ENCODE results near the gene KTN1. TPM values are rescaled to one million over a fixed set of nuclear protein-coding genes. Genes with fewer than 3 reads are reported as not detected.

Gene KTN1
- total RNA-seq (2014; rRNA removed; shearing (Covaris generic)): 116 and 119 TPM in 2 replicates
- polyA plus RNA-seq (2016; fragmentation: Nextera tagmentation; extraction: Ambion mirVana): 204 and 225 TPM in 2 replicates

DNA sequence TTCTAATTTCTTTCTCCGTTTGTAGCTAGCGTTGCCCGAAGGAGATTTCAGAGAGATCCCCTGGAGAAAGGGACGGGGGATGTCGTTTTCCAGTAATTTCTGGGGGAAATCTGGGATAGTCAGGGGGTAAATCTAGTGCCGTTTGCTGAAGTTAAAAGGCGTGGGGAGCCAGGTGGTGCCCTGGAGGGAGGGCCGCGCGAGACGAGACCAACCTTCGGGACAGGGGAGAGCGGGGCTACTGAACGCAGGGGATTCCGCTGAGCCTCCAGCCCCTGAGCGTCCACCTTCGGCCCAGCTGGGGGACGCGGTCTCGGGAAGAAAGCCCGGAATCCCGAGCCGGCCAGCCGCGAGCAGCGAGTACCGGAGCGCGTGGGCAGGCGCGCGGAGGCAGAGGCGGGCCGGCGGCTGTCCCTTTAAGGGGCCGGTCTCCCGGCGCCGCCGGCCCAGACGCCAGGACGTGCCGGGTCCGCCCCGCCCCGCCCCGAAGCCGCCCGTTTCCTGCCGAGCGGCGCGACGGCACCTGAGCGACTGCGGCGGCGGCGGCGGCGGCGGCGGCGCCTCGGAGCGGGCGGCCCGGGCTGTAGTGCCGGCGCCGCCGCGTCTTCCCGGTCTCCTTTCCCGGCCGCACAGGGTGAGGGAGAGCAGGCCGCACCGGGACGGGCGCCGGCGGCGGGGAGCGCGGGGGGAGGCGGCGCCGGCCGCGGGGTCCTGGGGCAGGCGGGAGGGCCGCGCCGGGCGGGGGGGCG, at the start of gene KTN1:
TSS of gene KTN1 (plus strand) at position 484 of the 746 bp plus-strand sequence. CDS start 31,842 bp downstream, outside the sequence.
- H3K4me1 ChIP-seq (ENCODE audit: insufficient read depth): peaks cover 45% of the 10 kb centered on the region
- DNase-seq: peak; percentile 93
- H3K9me3 ChIP-seq (ENCODE audit: low read depth): no peaks in the 10 kb centered on the region
- peak within 1 kb of the TSS; percentile 92 for H3K4me3 ChIP-seq
- in situ Hi-C loops (cut with MboI): no loop called here
- H3K9me2 ChIP-seq (ENCODE audit: insufficient read depth): no peaks in the 10 kb centered on the region
- 2 to 3% methylated on average over 26 to 45 of the region's 96 CpGs for WGBS, 2 experiments (ENCODE audit: low coverage in 1 of 2, low lambda C conversion rate in 2 of 2, missing lambda C conversion rate in 2 of 2)
- H3K27ac ChIP-seq: peak within 1 kb of the TSS; percentile 75
- H3K27me3 ChIP-seq (replicated peaks; ENCODE audit: insufficient read depth): no peaks in the 10 kb centered on the region
- peak within 1 kb of the TSS; percentile 84 for H3K9ac ChIP-seq
- peaks cover 14% of the 10 kb centered on the region for H3F3A ChIP-seq (ENCODE audit: insufficient read depth)
- H3K79me2 ChIP-seq (ENCODE audit: insufficient read depth): peaks cover 45% of the 10 kb centered on the region
- no peak for TF ChIP-seq EZH2phosphoT487 (IDR thresholded peaks at IDR 0.05; ENCODE audit: insufficient read depth, low read depth)
- TF ChIP-seq EZH2 (IDR thresholded peaks at IDR 0.05; ENCODE audit: insufficient read depth, poor library complexity, severe bottlenecking): no peak
- peaks cover 5% of the 10 kb centered on the region; the same call in 1 of the 2 replicates for H4K20me1 ChIP-seq (ENCODE audit: insufficient read depth)
- H3K36me3 ChIP-seq (ENCODE audit: low read depth): no peaks in the 10 kb centered on the region
- peak within 1 kb of the TSS; percentile 94 for H2AFZ ChIP-seq
- H3K4me2 ChIP-seq (ENCODE audit: unreplicated experiment): peak within 1 kb of the TSS; percentile 91

GRCh38 chr14:55530464-55530863, 49.5 kb upstream of the KTN1 start:
- H4K20me1 ChIP-seq (ENCODE audit: insufficient read depth): no peaks in the 10 kb centered on the region
- no peak for DNase-seq
- no peaks in the 10 kb centered on the region for H3K9me2 ChIP-seq (ENCODE audit: insufficient read depth)
- H3K27me3 ChIP-seq (replicated peaks; ENCODE audit: insufficient read depth): no peaks in the 10 kb centered on the region
- no peaks in the 10 kb centered on the region for H3K4me1 ChIP-seq (ENCODE audit: insufficient read depth)
- no peak overlapping the region for H3K9ac ChIP-seq
- 86 to 88% methylated on average over 3 of the region's 3 CpGs for WGBS, 2 experiments (ENCODE audit: low coverage in 1 of 2, low lambda C conversion rate in 2 of 2, missing lambda C conversion rate in 2 of 2)
- no peaks in the 10 kb centered on the region for H3K79me2 ChIP-seq (ENCODE audit: insufficient read depth)
- no peak overlapping the region for H2AFZ ChIP-seq
- H3K4me3 ChIP-seq: no peak overlapping the region
- no peaks in the 10 kb centered on the region for H3F3A ChIP-seq (ENCODE audit: insufficient read depth)
- in situ Hi-C loops (cut with MboI): no loop called here
- no peak overlapping the region for H3K4me2 ChIP-seq (ENCODE audit: unreplicated experiment)
- no peaks in the 10 kb centered on the region for H3K36me3 ChIP-seq (ENCODE audit: low read depth)
- no peak overlapping the region for H3K27ac ChIP-seq
- TF ChIP-seq EZH2 (IDR thresholded peaks at IDR 0.05; ENCODE audit: insufficient read depth, poor library complexity, severe bottlenecking): no peak
- no peak for TF ChIP-seq EZH2phosphoT487 (IDR thresholded peaks at IDR 0.05; ENCODE audit: insufficient read depth, low read depth)
- no peaks in the 10 kb centered on the region for H3K9me3 ChIP-seq (ENCODE audit: low read depth)

DNA sequence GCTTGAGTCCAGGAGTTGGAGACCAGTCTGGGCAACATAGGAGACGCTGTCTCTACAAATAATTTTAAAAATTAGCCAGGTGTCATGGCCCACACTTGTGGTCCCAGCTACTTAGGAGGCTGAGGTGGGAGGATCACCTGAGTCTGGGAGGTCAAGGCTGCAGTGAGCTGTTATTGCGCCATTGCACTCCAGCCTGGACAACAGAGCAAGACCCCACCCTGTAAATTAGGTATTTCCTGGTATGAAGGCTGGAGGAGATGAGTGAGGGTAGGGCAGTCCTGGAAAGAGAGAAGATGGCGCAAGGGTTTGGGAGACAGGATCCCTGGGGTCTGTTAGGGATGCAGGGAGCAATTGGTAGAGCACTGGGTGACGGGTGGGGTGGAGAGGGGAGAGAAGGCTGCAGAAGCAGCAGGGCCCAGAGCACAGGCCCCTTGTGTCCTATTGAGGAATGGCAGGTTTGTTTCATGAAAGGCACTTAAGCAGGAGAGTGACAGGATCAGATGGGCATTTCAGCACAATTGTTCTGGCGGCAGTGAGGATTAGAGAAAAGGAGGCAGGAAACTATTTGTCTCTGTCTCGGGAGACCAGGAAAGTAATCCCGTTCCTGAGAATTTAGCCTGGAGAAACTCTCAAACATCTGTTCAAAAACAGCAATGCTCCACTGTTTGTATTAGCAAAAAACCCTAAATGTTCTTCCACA, 47.2 kb upstream of the KTN1 start:
- Histone ChIP-seq H3K4me2 (ENCODE audit: unreplicated experiment) (no peak overlapping the region), H3K9ac (no peak overlapping the region), H3K4me1 (ENCODE audit: insufficient read depth) (no peaks in the 10 kb centered on the region), H4K20me1 (ENCODE audit: insufficient read depth) (no peaks in the 10 kb centered on the region), H3F3A (ENCODE audit: insufficient read depth) (no peaks in the 10 kb centered on the region), H3K27me3 (replicated peaks; ENCODE audit: insufficient read depth) (no peaks in the 10 kb centered on the region), H3K4me3 (no peak overlapping the region), H3K9me2 (ENCODE audit: insufficient read depth) (no peaks in the 10 kb centered on the region), H3K9me3 (ENCODE audit: low read depth) (no peaks in the 10 kb centered on the region), H3K36me3 (ENCODE audit: low read depth) (no peaks in the 10 kb centered on the region), H3K79me2 (ENCODE audit: insufficient read depth) (no peaks in the 10 kb centered on the region), H3K27ac (no peak overlapping the region), H2AFZ (no peak overlapping the region)
- no peak for DNase-seq
- 69 to 73% methylated on average over 7 of the region's 7 CpGs for WGBS, 2 experiments (ENCODE audit: low coverage in 1 of 2, low lambda C conversion rate in 2 of 2, missing lambda C conversion rate in 2 of 2)
- in situ Hi-C loops (cut with MboI): no loop called here
- no peak for TF ChIP-seq EZH2phosphoT487 (IDR thresholded peaks at IDR 0.05; ENCODE audit: insufficient read depth, low read depth)
- no peak for TF ChIP-seq EZH2 (IDR thresholded peaks at IDR 0.05; ENCODE audit: insufficient read depth, poor library complexity, severe bottlenecking)

DNA sequence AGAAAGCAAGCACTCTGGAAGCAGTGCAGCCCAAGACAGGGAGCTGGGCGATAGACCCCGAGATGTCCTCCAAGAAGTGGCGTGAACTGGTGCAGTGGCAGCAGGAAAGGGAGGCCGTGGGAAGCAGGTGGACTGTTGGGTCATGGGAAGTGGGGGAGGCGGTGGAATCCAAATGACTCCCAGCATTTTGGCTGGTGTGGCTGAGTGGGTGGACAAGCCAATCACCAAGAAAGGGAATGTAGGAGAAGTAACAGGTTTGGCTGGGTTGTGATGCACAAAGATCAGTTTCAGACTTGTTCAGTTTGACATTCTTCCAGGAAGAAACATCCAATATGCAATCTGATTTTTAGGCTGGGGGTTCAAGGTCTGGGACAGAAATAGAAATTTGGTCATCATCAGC, 46.0 kb upstream of the KTN1 start:
- TF ChIP-seq EZH2phosphoT487 (IDR thresholded peaks at IDR 0.05; ENCODE audit: insufficient read depth, low read depth): no peak
- TF ChIP-seq EZH2 (IDR thresholded peaks at IDR 0.05; ENCODE audit: insufficient read depth, poor library complexity, severe bottlenecking): no peak
- Histone ChIP-seq H3K9me3 (ENCODE audit: low read depth) (no peaks in the 10 kb centered on the region), H2AFZ (no peak overlapping the region), H3K79me2 (ENCODE audit: insufficient read depth) (no peaks in the 10 kb centered on the region), H3K4me1 (ENCODE audit: insufficient read depth) (no peaks in the 10 kb centered on the region), H4K20me1 (ENCODE audit: insufficient read depth) (no peaks in the 10 kb centered on the region), H3K27me3 (replicated peaks; ENCODE audit: insufficient read depth) (no peaks in the 10 kb centered on the region), H3K36me3 (ENCODE audit: low read depth) (no peaks in the 10 kb centered on the region), H3K4me3 (no peak overlapping the region), H3K4me2 (ENCODE audit: unreplicated experiment) (no peak overlapping the region), H3F3A (ENCODE audit: insufficient read depth) (no peaks in the 10 kb centered on the region), H3K9ac (no peak overlapping the region), H3K9me2 (ENCODE audit: insufficient read depth) (no peaks in the 10 kb centered on the region), H3K27ac (no peak overlapping the region)
- in situ Hi-C loops (cut with MboI): no loop called here
- WGBS, 2 experiments (ENCODE audit: low coverage in 1 of 2, low lambda C conversion rate in 2 of 2, missing lambda C conversion rate in 2 of 2): 85 to 89% methylated on average over 5 of the region's 5 CpGs
- DNase-seq: no peak

Measured in GM23248 (cell line).